Tibial nerve (tissue), 4 donors: Measurements from ENCODE around the gene HSPA1L.

Experiments used
- EP300 ChIP-seq, 2 donors: sonication (generic); formaldehyde crosslinking; IDR thresholded peaks; one replicate each; pipeline ENCODE4 v1.6.1; 2017; ENCODE audit warnings: antibody characterized with exemption in 2 of 2, mild to moderate bottlenecking in 1 of 2
- TF ChIP-seq, protein P1 (sequence below), 5 experiments: fragments of 200-600 bp in 3 of 5; fragments of 450-650 bp in 2 of 5; sonication (generic) in 3 of 5; IDR thresholded peaks; one replicate each; pipeline ENCODE4 v1.5.1; 2016 to 2019; ENCODE audit warnings: antibody characterized with exemption in 5 of 5, mild to moderate bottlenecking in 3 of 5, moderate library complexity in 2 of 5

DNA sequence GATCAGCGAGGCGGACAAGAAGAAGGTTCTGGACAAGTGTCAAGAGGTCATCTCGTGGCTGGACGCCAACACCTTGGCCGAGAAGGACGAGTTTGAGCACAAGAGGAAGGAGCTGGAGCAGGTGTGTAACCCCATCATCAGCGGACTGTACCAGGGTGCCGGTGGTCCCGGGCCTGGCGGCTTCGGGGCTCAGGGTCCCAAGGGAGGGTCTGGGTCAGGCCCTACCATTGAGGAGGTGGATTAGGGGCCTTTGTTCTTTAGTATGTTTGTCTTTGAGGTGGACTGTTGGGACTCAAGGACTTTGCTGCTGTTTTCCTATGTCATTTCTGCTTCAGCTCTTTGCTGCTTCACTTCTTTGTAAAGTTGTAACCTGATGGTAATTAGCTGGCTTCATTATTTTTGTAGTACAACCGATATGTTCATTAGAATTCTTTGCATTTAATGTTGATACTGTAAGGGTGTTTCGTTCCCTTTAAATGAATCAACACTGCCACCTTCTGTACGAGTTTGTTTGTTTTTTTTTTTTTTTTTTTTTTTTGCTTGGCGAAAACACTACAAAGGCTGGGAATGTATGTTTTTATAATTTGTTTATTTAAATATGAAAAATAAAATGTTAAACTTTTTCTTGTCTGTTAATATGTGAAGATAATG is 14.7 kb upstream of the HSPA1L start:
- TF ChIP-seq, protein P1, sequence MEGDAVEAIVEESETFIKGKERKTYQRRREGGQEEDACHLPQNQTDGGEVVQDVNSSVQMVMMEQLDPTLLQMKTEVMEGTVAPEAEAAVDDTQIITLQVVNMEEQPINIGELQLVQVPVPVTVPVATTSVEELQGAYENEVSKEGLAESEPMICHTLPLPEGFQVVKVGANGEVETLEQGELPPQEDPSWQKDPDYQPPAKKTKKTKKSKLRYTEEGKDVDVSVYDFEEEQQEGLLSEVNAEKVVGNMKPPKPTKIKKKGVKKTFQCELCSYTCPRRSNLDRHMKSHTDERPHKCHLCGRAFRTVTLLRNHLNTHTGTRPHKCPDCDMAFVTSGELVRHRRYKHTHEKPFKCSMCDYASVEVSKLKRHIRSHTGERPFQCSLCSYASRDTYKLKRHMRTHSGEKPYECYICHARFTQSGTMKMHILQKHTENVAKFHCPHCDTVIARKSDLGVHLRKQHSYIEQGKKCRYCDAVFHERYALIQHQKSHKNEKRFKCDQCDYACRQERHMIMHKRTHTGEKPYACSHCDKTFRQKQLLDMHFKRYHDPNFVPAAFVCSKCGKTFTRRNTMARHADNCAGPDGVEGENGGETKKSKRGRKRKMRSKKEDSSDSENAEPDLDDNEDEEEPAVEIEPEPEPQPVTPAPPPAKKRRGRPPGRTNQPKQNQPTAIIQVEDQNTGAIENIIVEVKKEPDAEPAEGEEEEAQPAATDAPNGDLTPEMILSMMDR (IDR thresholded peaks at IDR 0.05) = peak in 4 of 5 experiments; percentile 18 to 63 (median 44)
- peak in 1 of 2 donors; percentile 89 for TF ChIP-seq EP300 (IDR thresholded peaks at IDR 0.05)
